HG03432 (cell line): ENCODE data around the gene IGF2R.

Source experiments
- ATAC-seq: cut with Tn5 transposase; IDR thresholded peaks from one replicate; pipeline ENCODE4 v1.9.1; 2021; ENCODE audit warnings: mild to moderate bottlenecking, moderate library complexity; ENCODE audit not compliant: unreplicated experiment

The IGF2R gene

GRCh38 chr6:160022793-160023192 is 53.9 kb downstream of the IGF2R start:
- ATAC-seq: no peak

- no peak for ATAC-seq
Measured at GRCh38 chr6:160024152-160024551, 55.3 kb downstream of the IGF2R start.

GRCh38 chr6:160027076-160027475 is 58.2 kb downstream of the IGF2R start:
- no peak for ATAC-seq

GRCh38 chr6:160027931-160028330 is 59.0 kb downstream of the IGF2R start:
- no peak for ATAC-seq

GRCh38 chr6:160028487-160029275 is 59.8 kb downstream of the IGF2R start:
- ATAC-seq: peak; percentile 65

GRCh38 chr6:160029525-160029924 is 60.6 kb downstream of the IGF2R start:
- ATAC-seq: no peak

GRCh38 chr6:160030103-160030502 is 61.2 kb downstream of the IGF2R start:
- ATAC-seq: no peak

GRCh38 chr6:160031442-160031841 is 62.6 kb downstream of the IGF2R start:
- no peak for ATAC-seq

- no peak for ATAC-seq
Measured at GRCh38 chr6:160031871-160032270, 63.0 kb downstream of the IGF2R start.

- ATAC-seq: no peak
Measured at GRCh38 chr6:160032538-160032937, 63.7 kb downstream of the IGF2R start.

GRCh38 chr6:160034036-160034930 is 65.4 kb downstream of the IGF2R start:
- no peak for ATAC-seq

GRCh38 chr6:160035241-160035640 is 66.4 kb downstream of the IGF2R start:
- ATAC-seq: no peak

GRCh38 chr6:160035693-160036330 is 66.9 kb downstream of the IGF2R start:
- ATAC-seq: no peak

GRCh38 chr6:160036331-160036695 is 67.4 kb downstream of the IGF2R start:
- no peak for ATAC-seq

GRCh38 chr6:160036790-160037206 is 67.9 kb downstream of the IGF2R start:
- no peak for ATAC-seq

- no peak for ATAC-seq
Measured at GRCh38 chr6:160038479-160038878, 69.6 kb downstream of the IGF2R start.

GRCh38 chr6:160039441-160039840 is 70.6 kb downstream of the IGF2R start:
- no peak for ATAC-seq

- no peak for ATAC-seq
Measured at GRCh38 chr6:160040055-160040454, 71.2 kb downstream of the IGF2R start.

- ATAC-seq: no peak
Measured at GRCh38 chr6:160040527-160041264, 71.8 kb downstream of the IGF2R start.

GRCh38 chr6:160041608-160042007 is 72.7 kb downstream of the IGF2R start:
- no peak for ATAC-seq
